ENCODE results near the gene CIC. TPM values are rescaled to one million over a fixed set of nuclear protein-coding genes. Genes with fewer than 3 reads are reported as not detected.
A peak's percentile ranks its signal among the peaks of the same experiment; 100 is the strongest.
"Not testable (repeated sequence)": the region's sequence is repeated elsewhere in the genome, so short reads cannot be mapped to it uniquely, and the experiment has no call there.

Gene CIC
- total and polyA plus RNA-seq, 10 of the 15 experiments (the other 5 are each of a cell fraction or from before 2014, with no cell fraction given) = 0.18 to 50.6 (median 7.1) TPM

DNA sequence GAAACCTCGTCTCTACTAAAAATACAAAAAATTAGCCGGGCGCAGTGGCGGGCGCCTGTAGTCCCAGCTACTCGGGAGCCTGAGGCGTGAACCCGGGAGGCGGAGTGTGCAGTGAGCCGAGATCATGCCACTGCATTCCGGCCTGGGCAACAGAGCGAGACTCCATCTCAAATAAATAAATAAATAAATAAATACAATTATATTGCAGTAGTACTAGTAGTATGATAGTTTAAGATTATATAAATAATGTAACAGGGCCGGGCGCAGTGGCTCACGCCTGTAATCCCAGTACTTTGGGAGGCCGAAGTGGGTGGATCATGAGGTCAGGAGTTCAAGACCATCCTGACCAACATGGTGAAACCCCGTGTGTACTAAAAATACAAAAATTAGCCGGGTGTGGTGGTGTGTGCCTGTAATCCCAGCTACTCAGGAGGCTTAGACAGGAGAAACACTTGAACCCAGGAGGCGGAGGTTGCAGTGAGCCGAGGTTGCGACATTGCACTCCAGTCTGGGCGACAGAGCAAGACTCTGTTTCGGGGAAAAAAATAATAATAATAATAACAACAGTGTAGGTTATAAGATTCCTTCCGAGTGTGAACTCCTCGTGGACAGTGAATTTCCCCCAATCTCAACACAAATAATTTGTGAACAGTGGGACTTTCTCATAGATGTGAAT, 2.0 kb upstream of the CIC start:
- in situ Hi-C loops (cut with MboI); ATAC-seq; H3K9ac ChIP-seq (ENCODE audit: control insufficient read depth, insufficient read depth, low read length); DNase-seq (ENCODE audit: low read depth, low spot score); H4K20me1 ChIP-seq (ENCODE audit: control insufficient read depth, insufficient read depth); BruUV-seq (replicated peaks); H3K27ac ChIP-seq (ENCODE audit: control insufficient read depth, insufficient read depth); H3K9me3 ChIP-seq (replicated peaks; ENCODE audit: control insufficient read depth, insufficient read depth, low read length); H3K36me3 ChIP-seq (ENCODE audit: control insufficient read depth in 2 of 2, insufficient read depth in 2 of 2, low read length in 1 of 2); FAIRE-seq; H3K27me3 ChIP-seq (replicated peaks in 1 of 2; ENCODE audit: control insufficient read depth in 2 of 2, insufficient read depth in 2 of 2, low read length in 1 of 2); intact Hi-C loops (cut with micrococcal nuclease; ENCODE audit: unreplicated experiment): not testable (repeated sequence)
- ChIA-PET RAD21 (ENCODE audit: unreplicated experiment) (interaction anchor here (1.0 kb wide), 1 partner anchor 13 kb away, joined by 3 read pairs; no protein-coding TSS in a partner anchor), CTCF (interaction anchor here (1.4 kb wide), 1 partner anchor 23 kb away, joined by 3 read pairs; no protein-coding TSS in a partner anchor), SMC1A (ENCODE audit: uncharacterized antibody, unreplicated experiment) (interaction anchor here (1.2 kb wide), 1 partner anchor 24 kb away, joined by 3 read pairs; no protein-coding TSS in a partner anchor), POLR2A (interaction anchor here (0.6 to 1.2 kb wide), 3 partner anchors 10 to 65 kb away, joined by 3 to 6 read pairs (median 3); partner anchors contain the start of gene GSK3A)
- Histone ChIP-seq H2AFZ (ENCODE audit: control insufficient read depth, low read depth, low read length) (peak overlapping the region; percentile 95), H3K4me3 (0 out of 2 replicates have a peak overlapping the region, but pooled peaks have one; percentile 63), H3K4me2 (ENCODE audit: control insufficient read depth, insufficient read depth) (peak overlapping the region; percentile 94; the same call in 1 of the 2 replicates), H3K4me1 (ENCODE audit: control insufficient read depth, insufficient read depth, low read length) (peaks cover 15% of the 10 kb centered on the region), H3K79me2 (ENCODE audit: control insufficient read depth, insufficient read depth, low read length) (peaks cover 26% of the 10 kb centered on the region)
- WGBS (ENCODE audit: insufficient coverage, insufficient replicate concordance, low lambda C conversion rate, missing lambda C conversion rate) = 80% methylated on average over 25 of the region's 25 CpGs

- H3K9ac ChIP-seq (ENCODE audit: control insufficient read depth, insufficient read depth, low read length) = peak overlapping the region; percentile 99
- FAIRE-seq = no peak
- intact Hi-C loops (cut with micrococcal nuclease; ENCODE audit: unreplicated experiment) (loop anchor here (1.0 to 2.0 kb wide), 3 partner anchors 12 to 24 kb away; partner anchors contain the start of gene ERF), in situ Hi-C loops (cut with MboI) (no loop called here)
- ChIA-PET RAD21 (ENCODE audit: unreplicated experiment) (interaction anchor here (1.0 kb wide), 1 partner anchor 12 kb away, joined by 3 read pairs; no protein-coding TSS in a partner anchor), SMC1A (ENCODE audit: uncharacterized antibody, unreplicated experiment) (interaction anchor here (1.2 kb wide), 1 partner anchor 25 kb away, joined by 3 read pairs; no protein-coding TSS in a partner anchor), POLR2A (interaction anchor here (0.6 to 1.2 kb wide), 2 partner anchors 11 to 25 kb away, joined by 3 read pairs; partner anchors contain the start of gene GSK3A), CTCF (interaction anchor here (0.7 to 1.4 kb wide), 2 partner anchors 23 to 154 kb away, joined by 3 read pairs; no protein-coding TSS in a partner anchor)
- H2AFZ ChIP-seq (ENCODE audit: control insufficient read depth, low read depth, low read length) = peak overlapping the region; percentile 95
- peaks cover 0 to 7% of the 10 kb centered on the region in 2 experiments; a peak in 2 of 4 replicates for H3K36me3 ChIP-seq (ENCODE audit: control insufficient read depth in 2 of 2, insufficient read depth in 2 of 2, low read length in 1 of 2)
- 4% methylated on average over 13 of the region's 13 CpGs for WGBS (ENCODE audit: insufficient coverage, insufficient replicate concordance, low lambda C conversion rate, missing lambda C conversion rate)
- H3K4me1 ChIP-seq (ENCODE audit: control insufficient read depth, insufficient read depth, low read length) = peaks cover 15% of the 10 kb centered on the region
- no peaks in the 10 kb centered on the region for H4K20me1 ChIP-seq (ENCODE audit: control insufficient read depth, insufficient read depth)
- no peaks in the 10 kb centered on the region for H3K9me3 ChIP-seq (replicated peaks; ENCODE audit: control insufficient read depth, insufficient read depth, low read length)
- peaks cover 27% of the 10 kb centered on the region for H3K79me2 ChIP-seq (ENCODE audit: control insufficient read depth, insufficient read depth, low read length)
- no peak for ATAC-seq
- peak overlapping the region; percentile 94 for H3K4me2 ChIP-seq (ENCODE audit: control insufficient read depth, insufficient read depth)
- TF ChIP-seq NKRF (conservative IDR thresholded peaks at IDR 0.05) (peak; percentile 74; the same call in 1 of the 2 replicates), MEF2B (IDR thresholded peaks at IDR 0.05; ENCODE audit: partially characterized antibody, poor library complexity, severe bottlenecking) (peak; percentile 9), EZH2 (IDR thresholded peaks at IDR 0.05; ENCODE audit: borderline replicate concordance, control insufficient read depth, low read depth, low read length) (no peak), BCL11A (IDR thresholded peaks at IDR 0.05; ENCODE audit: low read depth, low read length) (no peak), RB1 (IDR thresholded peaks at IDR 0.05; ENCODE audit: borderline replicate concordance) (0 out of 2 replicates have a peak, but pooled peaks have one; percentile 40), RAD51 (IDR thresholded peaks at IDR 0.05) (no peak)
- TF ChIP-seq, protein P1, sequence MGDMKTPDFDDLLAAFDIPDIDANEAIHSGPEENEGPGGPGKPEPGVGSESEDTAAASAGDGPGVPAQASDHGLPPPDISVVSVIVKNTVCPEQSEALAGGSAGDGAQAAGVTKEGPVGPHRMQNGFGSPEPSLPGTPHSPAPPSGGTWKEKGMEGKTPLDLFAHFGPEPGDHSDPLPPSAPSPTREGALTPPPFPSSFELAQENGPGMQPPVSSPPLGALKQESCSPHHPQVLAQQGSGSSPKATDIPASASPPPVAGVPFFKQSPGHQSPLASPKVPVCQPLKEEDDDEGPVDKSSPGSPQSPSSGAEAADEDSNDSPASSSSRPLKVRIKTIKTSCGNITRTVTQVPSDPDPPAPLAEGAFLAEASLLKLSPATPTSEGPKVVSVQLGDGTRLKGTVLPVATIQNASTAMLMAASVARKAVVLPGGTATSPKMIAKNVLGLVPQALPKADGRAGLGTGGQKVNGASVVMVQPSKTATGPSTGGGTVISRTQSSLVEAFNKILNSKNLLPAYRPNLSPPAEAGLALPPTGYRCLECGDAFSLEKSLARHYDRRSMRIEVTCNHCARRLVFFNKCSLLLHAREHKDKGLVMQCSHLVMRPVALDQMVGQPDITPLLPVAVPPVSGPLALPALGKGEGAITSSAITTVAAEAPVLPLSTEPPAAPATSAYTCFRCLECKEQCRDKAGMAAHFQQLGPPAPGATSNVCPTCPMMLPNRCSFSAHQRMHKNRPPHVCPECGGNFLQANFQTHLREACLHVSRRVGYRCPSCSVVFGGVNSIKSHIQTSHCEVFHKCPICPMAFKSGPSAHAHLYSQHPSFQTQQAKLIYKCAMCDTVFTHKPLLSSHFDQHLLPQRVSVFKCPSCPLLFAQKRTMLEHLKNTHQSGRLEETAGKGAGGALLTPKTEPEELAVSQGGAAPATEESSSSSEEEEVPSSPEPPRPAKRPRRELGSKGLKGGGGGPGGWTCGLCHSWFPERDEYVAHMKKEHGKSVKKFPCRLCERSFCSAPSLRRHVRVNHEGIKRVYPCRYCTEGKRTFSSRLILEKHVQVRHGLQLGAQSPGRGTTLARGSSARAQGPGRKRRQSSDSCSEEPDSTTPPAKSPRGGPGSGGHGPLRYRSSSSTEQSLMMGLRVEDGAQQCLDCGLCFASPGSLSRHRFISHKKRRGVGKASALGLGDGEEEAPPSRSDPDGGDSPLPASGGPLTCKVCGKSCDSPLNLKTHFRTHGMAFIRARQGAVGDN (IDR thresholded peaks at IDR 0.05) = no peak
- H3K4me3 ChIP-seq = peak overlapping the region; percentile 63; the same call in 1 of the 2 replicates
- BruUV-seq (replicated peaks) = no TSS peak
- no peaks in the 10 kb centered on the region for H3K27me3 ChIP-seq (replicated peaks in 1 of 2; ENCODE audit: control insufficient read depth in 2 of 2, insufficient read depth in 2 of 2, low read length in 1 of 2)
- no peak for DNase-seq (ENCODE audit: low read depth, low spot score)
- H3K27ac ChIP-seq (ENCODE audit: control insufficient read depth, insufficient read depth) = peak overlapping the region; percentile 100
Measured at GRCh38 chr19:42267644-42268141, 1.4 kb upstream of the CIC start.

All from GM12878 (cell line).